Lung (tissue), 12 donors: Measurements from ENCODE around the gene KRTAP5-5. TPM values are rescaled to one million over a fixed set of nuclear protein-coding genes. Genes with fewer than 3 reads are reported as not detected.
"Not testable (repeated sequence)": the region's sequence is repeated elsewhere in the genome, so short reads cannot be mapped to it uniquely, and the experiment has no call there.

Experiments used
- ATAC-seq: fragments of 200-7000 bp; cut with Tn5 transposase; one replicate; pipeline ENCODE4 v1.9.1; 2020; ENCODE audit warnings: moderate number of reproducible peaks; ENCODE audit not compliant: insufficient read depth, low FRiP score
- DNase-seq, 3 donors: peaks; one replicate each; pipeline ENCODE4 v3.0.0-alpha.2; 2013 to 2017
- H3K27ac ChIP-seq, 2 donors: one replicate each; pipeline ENCODE4 v1.5.1; 2013; ENCODE audit warnings: mild to moderate bottlenecking in 2 of 2, moderate library complexity in 2 of 2, control low read depth in 1 of 2, inconsistent platforms in 1 of 2, low read depth in 1 of 2, low read length in 1 of 2
- H3K27me3 ChIP-seq, 3 donors: one replicate each; pipeline ENCODE4 v1.5.1; 2013; ENCODE audit warnings: low read length in 2 of 3; ENCODE audit not compliant: control insufficient read depth in 3 of 3, insufficient read depth in 3 of 3
- H3K36me3 ChIP-seq, 4 donors: one replicate each; pipeline ENCODE4 v1.5.1; 2013; ENCODE audit warnings: low read length in 4 of 4, mild to moderate bottlenecking in 1 of 4, moderate library complexity in 1 of 4; ENCODE audit not compliant: control insufficient read depth in 4 of 4, insufficient read depth in 4 of 4
- H3K4me1 ChIP-seq, 5 donors: one replicate each; pipeline ENCODE4 v1.5.1; 2013; ENCODE audit warnings: low read length in 5 of 5, mild to moderate bottlenecking in 2 of 5, moderate library complexity in 1 of 5; ENCODE audit not compliant: control insufficient read depth in 5 of 5, insufficient read depth in 5 of 5
- H3K4me3 ChIP-seq: one replicate; pipeline ENCODE4 v1.5.1; 2013; ENCODE audit warnings: mild to moderate bottlenecking, control low read depth, moderate library complexity
- H3K9ac ChIP-seq, 2 donors: one replicate each; pipeline ENCODE4 v1.5.1; 2013; ENCODE audit warnings: low read length in 2 of 2, control low read depth in 1 of 2; ENCODE audit not compliant: insufficient read depth in 1 of 2
- H3K9me3 ChIP-seq, 4 donors: one replicate each; pipeline ENCODE4 v1.5.1; 2013; ENCODE audit warnings: low read length in 3 of 4, mild to moderate bottlenecking in 1 of 4, moderate library complexity in 1 of 4; ENCODE audit not compliant: control insufficient read depth in 4 of 4, insufficient read depth in 3 of 4
- CTCF ChIP-seq: IDR thresholded peaks from 2 replicates; pipeline ENCODE4 v1.5.1; 2012; ENCODE audit warnings: mild to moderate bottlenecking; ENCODE audit errors: control extremely low read depth, extremely low read depth
- WGBS, 2 donors: extraction: QIAGEN DNeasy Blood & Tissue Kit; methylation state at CpG; one replicate each; pipeline ENCODE4 v1.1.7; 2013; 5-methylcytosine and 5-hydroxymethylcytosine counted together
- polyA plus RNA-seq, 2 donors: library from polyadenylated mRNA; stranded (reverse); fragments of 200-250 nt; gene quantifications; one replicate each; pipeline ENCODE4 v1.2.1, GENCODE V29; 2013
- total RNA-seq, 2 donors: library from RNA; depleted of rRNA in 1 of 2; stranded (reverse); fragments of >200 nt in 1 of 2; gene quantifications; one replicate each; pipeline ENCODE4 v1.2.1, GENCODE V29; 2014 to 2021
- donor health status: control.
- donor health status: control.
- donor health status: Bipolar disorder and iron deficiency.
- donor health status: healthy.
- donor health status: DM: yes; HTN: yes; CAD: no.

The KRTAP5-5 gene
- total and polyA plus RNA-seq, 4 donors = not detected

- Histone ChIP-seq H3K36me3 (no peaks in the 10 kb centered on the region), H3K9ac (no peak overlapping the region), H3K27me3 (no peaks in the 10 kb centered on the region), H3K9me3 (no peaks in the 10 kb centered on the region), H3K4me3 (no peak overlapping the region), H3K4me1 (peaks cover 0 to 17% (median 6%) of the 10 kb centered on the region in 5 donors), H3K27ac (no peak overlapping the region)
- ATAC-seq (no peak), DNase-seq (no peak)
- WGBS, 2 donors = 30 to 52% methylated on average over 14 of the region's 14 CpGs
- TF ChIP-seq CTCF = no peak
These were observed 29.9 kb downstream of the KRTAP5-5 start for GRCh38 chr11:1659506-1659905.

- no peak overlapping the region for H3K4me3 ChIP-seq
These were observed 30.7 kb downstream of the KRTAP5-5 start for GRCh38 chr11:1660111-1660867.

GRCh38 chr11:1661454-1662269 lies 32.1 kb downstream of the KRTAP5-5 start:
- H3K4me1 ChIP-seq, H3K9ac ChIP-seq, H3K4me3 ChIP-seq, H3K9me3 ChIP-seq, H3K27ac ChIP-seq, DNase-seq, ATAC-seq, H3K36me3 ChIP-seq, H3K27me3 ChIP-seq: not testable (repeated sequence)
- WGBS, 2 donors = 65% methylated on average over 19 to 21 of the region's 25 CpGs

More at GRCh38 chr11:1660111-1660867, 30.7 kb downstream of the KRTAP5-5 start:
- no peak overlapping the region for H3K9ac ChIP-seq
- no peak overlapping the region for H3K27ac ChIP-seq
- no peaks in the 10 kb centered on the region for H3K9me3 ChIP-seq
- no peaks in the 10 kb centered on the region for H3K27me3 ChIP-seq
- no peak for TF ChIP-seq CTCF
- no peaks in the 10 kb centered on the region for H3K36me3 ChIP-seq
- no peak for ATAC-seq
- H3K4me1 ChIP-seq = peaks cover 0 to 9% (median 2%) of the 10 kb centered on the region in 5 donors
- WGBS, 2 donors = 87 to 88% methylated on average over 24 of the region's 24 CpGs
- DNase-seq = no peak

GRCh38 chr11:1662699-1663283 lies 33.2 kb downstream of the KRTAP5-5 start:
- not testable (repeated sequence) for H3K27me3 ChIP-seq, H3K27ac ChIP-seq, H3K9me3 ChIP-seq, DNase-seq, ATAC-seq, H3K36me3 ChIP-seq, H3K4me1 ChIP-seq, H3K4me3 ChIP-seq, H3K9ac ChIP-seq
- 55 to 66% methylated on average over 17 to 18 of the region's 18 CpGs for WGBS, 2 donors
